H1 (cell line): ENCODE measurements around the gene ZNF263. TPM values are rescaled to one million over a fixed set of nuclear protein-coding genes. Genes with fewer than 3 reads are reported as not detected.

Source experiments
- CTCF ChIA-PET: fragments of 300-600 bp; sonication (Branson Sonifier 250); formaldehyde crosslinking; loops from one replicate; lab custom pipeline; 2021; ENCODE audit not compliant: partially characterized antibody; lab: Charles Lee
- POLR2A ChIA-PET: fragments of 300-600 bp; sonication (Branson Sonifier 250); formaldehyde crosslinking; loops from one replicate; lab custom pipeline; 2021; ENCODE audit warnings: inconsistent platforms; ENCODE audit not compliant: partially characterized antibody; lab: Charles Lee
- DNase-seq, 2 experiments: peaks; one replicate each; pipeline versions ENCODE4 v3.0.0 to v3.0.0-alpha.2; 2010 to 2022; ENCODE audit warnings: low spot score in 2 of 2, low read depth in 1 of 2, mixed read lengths in 1 of 2
- FAIRE-seq: peaks from 2 replicates; lab custom pipeline; 2011; peaks lifted over from hg19 to GRCh38; lab: Jason Lieb, UNC
- H2AFZ ChIP-seq: 2 replicates; pipeline ENCODE4 v1.8.1; 2012; ENCODE audit warnings: low read length, inconsistent platforms
- H2AK5ac ChIP-seq: 2 replicates; pipeline ENCODE4 v1.6.1; 2013; ENCODE audit warnings: low read depth, low read length
- H2BK120ac ChIP-seq: replicated peaks from 2 replicates; pipeline ENCODE3; 2013; ENCODE audit warnings: low read depth, low read length, inconsistent platforms
- H2BK12ac ChIP-seq: 2 replicates; pipeline ENCODE4 v1.6.1; 2013; ENCODE audit warnings: low read depth, low read length
- H2BK15ac ChIP-seq: 2 replicates; pipeline ENCODE4 v1.6.1; 2013; ENCODE audit warnings: low read length
- H2BK20ac ChIP-seq: 2 replicates; pipeline ENCODE4 v1.6.1; 2013; ENCODE audit warnings: low read length
- H2BK5ac ChIP-seq: 2 replicates; pipeline ENCODE4 v1.6.1; 2013; ENCODE audit warnings: low read depth, low read length
- H3K14ac ChIP-seq: 2 replicates; pipeline ENCODE4 v1.6.1; 2013; ENCODE audit warnings: inconsistent platforms; ENCODE audit not compliant: insufficient read length
- H3K18ac ChIP-seq: 2 replicates; pipeline ENCODE4 v1.6.1; 2013; ENCODE audit warnings: low read length; ENCODE audit errors: extremely low read depth
- H3K23ac ChIP-seq: 2 replicates; pipeline ENCODE4 v1.6.1; 2013; ENCODE audit warnings: inconsistent platforms; ENCODE audit not compliant: insufficient read length
- H3K23me2 ChIP-seq: 2 replicates; pipeline ENCODE4 v1.6.1; 2013; ENCODE audit warnings: low read depth, low read length
- H3K27ac ChIP-seq: 2 replicates; pipeline ENCODE4 v1.6.1; 2011; ENCODE audit warnings: low read depth, low read length, inconsistent platforms
- H3K27me3 ChIP-seq, 4 experiments: replicated peaks in 1 of 4; 1 replicate in 1 of 4; 2 replicates in 3 of 4; pipeline versions ENCODE4 v1.6.1 to v1.8.1; 2011 to 2013; ENCODE audit warnings: low read length in 3 of 4, mild to moderate bottlenecking in 3 of 4, inconsistent platforms in 2 of 4, mixed read lengths in 2 of 4, moderate library complexity in 1 of 4; ENCODE audit not compliant: control insufficient read depth in 3 of 4, insufficient read depth in 3 of 4; ENCODE audit errors: extremely low read depth in 1 of 4
- H3K36me3 ChIP-seq, 4 experiments: 2 replicates each; pipeline versions ENCODE4 v1.6.1 to v1.8.1; 2011 to 2013; ENCODE audit warnings: mild to moderate bottlenecking in 4 of 4, low read length in 3 of 4, moderate library complexity in 2 of 4, control low read depth in 1 of 4, inconsistent platforms in 1 of 4; ENCODE audit not compliant: insufficient read depth in 4 of 4, control insufficient read depth in 2 of 4
- H3K4ac ChIP-seq: replicated peaks from 2 replicates; pipeline ENCODE3; 2013; ENCODE audit warnings: low read length, low read depth, mixed read lengths, inconsistent platforms; ENCODE audit not compliant: insufficient read length
- H3K4me1 ChIP-seq, 4 experiments: replicated peaks in 1 of 4; 1 replicate in 1 of 4; 2 replicates in 3 of 4; pipeline versions ENCODE4 v1.6.1 to v1.8.1; 2011 to 2013; ENCODE audit warnings: low read length in 3 of 4, inconsistent platforms in 2 of 4, mixed read lengths in 1 of 4; ENCODE audit not compliant: insufficient read depth in 4 of 4, control insufficient read depth in 3 of 4
- H3K4me2 ChIP-seq, 2 experiments: 2 replicates each; pipeline versions ENCODE4 v1.6.1 to v1.8.1; 2011 to 2013; ENCODE audit warnings: low read depth in 2 of 2, low read length in 2 of 2, control low read depth in 1 of 2, inconsistent platforms in 1 of 2, mild to moderate bottlenecking in 1 of 2; ENCODE audit not compliant: insufficient read depth in 1 of 2
- H3K4me3 ChIP-seq, 4 experiments: fragments of 200-600, 300-600 bp in 1 of 4; sonication (generic), shearing (Covaris generic), sonication (Bioruptor Twin) in 1 of 4; 2 replicates each; pipeline versions ENCODE4 v1.5.1 to v1.8.1; 2011 to 2016; ENCODE audit warnings: low read length in 4 of 4, low read depth in 3 of 4, control low read depth in 2 of 4, inconsistent platforms in 2 of 4, mild to moderate bottlenecking in 2 of 4, mixed read lengths in 1 of 4, moderate library complexity in 1 of 4; ENCODE audit not compliant: insufficient read depth in 2 of 4; ENCODE audit errors: extremely low read depth in 1 of 4
- H3K56ac ChIP-seq: replicated peaks from 2 replicates; pipeline ENCODE3; 2013; ENCODE audit warnings: low read depth, mild to moderate bottlenecking, mixed read lengths, low read length, inconsistent platforms; ENCODE audit not compliant: insufficient read length
- H3K79me1 ChIP-seq: 2 replicates; pipeline ENCODE4 v1.6.1; 2013; ENCODE audit warnings: low read depth, low read length, control low read depth
- H3K79me2 ChIP-seq, 2 experiments: 2 replicates each; pipeline versions ENCODE4 v1.6.1 to v1.8.1; 2012 to 2013; ENCODE audit warnings: low read length in 2 of 2, mild to moderate bottlenecking in 2 of 2, inconsistent platforms in 1 of 2; ENCODE audit not compliant: insufficient read depth in 2 of 2, control insufficient read depth in 1 of 2
- H3K9ac ChIP-seq, 4 experiments: replicated peaks in 1 of 4; 1 replicate in 1 of 4; 2 replicates in 3 of 4; pipeline versions ENCODE4 v1.6.1 to v1.8.1; 2011 to 2013; ENCODE audit warnings: low read depth in 3 of 4, low read length in 3 of 4, control low read depth in 2 of 4, mild to moderate bottlenecking in 2 of 4, moderate library complexity in 2 of 4, inconsistent platforms in 1 of 4; ENCODE audit errors: extremely low read depth in 1 of 4
- H3K9me3 ChIP-seq, 2 experiments: 2 replicates each; pipeline versions ENCODE4 v1.6.1 to v1.8.1; 2012 to 2013; ENCODE audit warnings: mild to moderate bottlenecking in 2 of 2, moderate library complexity in 2 of 2, control low read depth in 1 of 2, inconsistent platforms in 1 of 2, low read depth in 1 of 2, low read length in 1 of 2, mixed read lengths in 1 of 2; ENCODE audit not compliant: insufficient read depth in 2 of 2
- H4K20me1 ChIP-seq, 2 experiments: replicated peaks in 1 of 2; 2 replicates each; pipeline versions ENCODE3 to v1.8.1; 2011 to 2013; ENCODE audit warnings: inconsistent platforms in 2 of 2, low read length in 2 of 2, mild to moderate bottlenecking in 1 of 2; ENCODE audit not compliant: insufficient read depth in 2 of 2, control insufficient read depth in 1 of 2
- H4K5ac ChIP-seq: 2 replicates; pipeline ENCODE4 v1.6.1; 2013; ENCODE audit warnings: low read length, low read depth, mixed read lengths, inconsistent platforms; ENCODE audit not compliant: insufficient read length
- H4K8ac ChIP-seq: 2 replicates; pipeline ENCODE4 v1.8.0; 2013; ENCODE audit warnings: mild to moderate bottlenecking, moderate library complexity, low read length, inconsistent platforms; ENCODE audit not compliant: insufficient read depth; ENCODE audit errors: extremely low read depth
- H4K91ac ChIP-seq: replicated peaks from 2 replicates; pipeline ENCODE3; 2013; ENCODE audit warnings: low read length, mixed read lengths, inconsistent platforms; ENCODE audit not compliant: insufficient read length
- ATF2 ChIP-seq: IDR thresholded peaks from 2 replicates; pipeline ENCODE4 v1.6.1; 2012; ENCODE audit warnings: low read length, inconsistent platforms
- CHD1 ChIP-seq: IDR thresholded peaks from 2 replicates; pipeline ENCODE4 v1.6.1; 2012; ENCODE audit warnings: low read depth, low read length, improper control_type of control experiment
- CHD2 ChIP-seq: IDR thresholded peaks from 2 replicates; pipeline ENCODE4 v1.6.1; 2012; ENCODE audit warnings: low read length, improper control_type of control experiment
- CREB1 ChIP-seq: IDR thresholded peaks from 2 replicates; pipeline ENCODE4 v1.6.1; 2012; ENCODE audit warnings: inconsistent platforms
- HDAC6 ChIP-seq: IDR thresholded peaks from one replicate; pipeline ENCODE4 v1.7.1; 2012; ENCODE audit warnings: low read depth, mild to moderate bottlenecking, inconsistent platforms, low read length, moderate library complexity
- MAX ChIP-seq: IDR thresholded peaks from 2 replicates; pipeline ENCODE4 v1.6.1; 2012; ENCODE audit warnings: inconsistent platforms
- PHF8 ChIP-seq: fragments of 200-600 bp; sonication (generic); conservative IDR thresholded peaks from 2 replicates; pipeline ENCODE4 v1.7.1; 2012; ENCODE audit warnings: low read depth, mild to moderate bottlenecking, inconsistent platforms, low read length, moderate library complexity
- RBBP5 ChIP-seq: IDR thresholded peaks from 2 replicates; pipeline ENCODE4 v1.7.1; 2012; ENCODE audit warnings: low read depth, mild to moderate bottlenecking, inconsistent platforms, low read length, moderate library complexity, borderline replicate concordance
- SIRT6 ChIP-seq: IDR thresholded peaks from one replicate; pipeline ENCODE4 v1.7.1; 2012; ENCODE audit warnings: low read length, inconsistent platforms
- SP2 ChIP-seq: IDR thresholded peaks from 2 replicates; pipeline ENCODE4 v1.6.1; 2012; ENCODE audit warnings: mild to moderate bottlenecking, low read length, inconsistent platforms
- WGBS, 2 experiments: shearing (Covaris generic) in 1 of 2; methylation state at CpG; one replicate each; pipeline versions ENCODE4 v1.1.6 to v1.1.7; 2013 to 2015; ENCODE audit warnings: low lambda C conversion rate in 2 of 2, mixed read lengths in 2 of 2, inconsistent platforms in 1 of 2, low coverage in 1 of 2, missing lambda C conversion rate in 1 of 2; ENCODE audit not compliant: insufficient replicate concordance in 2 of 2, insufficient coverage in 1 of 2, insufficient read length in 1 of 2; ENCODE audit errors: extremely low coverage in 1 of 2, missing lambda C conversion rate in 1 of 2; 5-methylcytosine and 5-hydroxymethylcytosine counted together
- polyA plus RNA-seq, 7 experiments: library from polyadenylated mRNA; depleted of rRNA in 3 of 7; stranded (reverse) in 5 of 7; unstranded in 2 of 7; fragments of >200 nt in 5 of 7; fragments of 200-250 nt in 2 of 7; gene quantifications; 1 replicate in 5 of 7; 2 replicates in 1 of 7; 4 replicates in 1 of 7; pipeline versions ENCODE4 v1.2.1 to v1.2.3, GENCODE V29; 2011 to 2013; ENCODE audit warnings: missing spikeins in 2 of 7, mixed read lengths in 2 of 7
- total RNA-seq: library from RNA; stranded (reverse); fragmentation: NEBNext Ultra II Directional; extraction: Animal tissue kit (Norgen Biotek cat#: 25700); gene quantifications from 2 replicates; pipeline ENCODE4 v1.2.1, GENCODE V29; 2021

The ZNF263 gene
- total and polyA plus RNA-seq, 2 of the 8 experiments (the other 6 are each of a cell fraction or from before 2014, with no cell fraction given), result 9.2 to 26.7 TPM

- peak overlapping the region in 1 of 4 experiments; percentile 97; a peak in 1 of 8 replicates for H3K4me3 ChIP-seq
- TF ChIP-seq CHD1, result no peak
- TF ChIP-seq PHF8, result no peak
- TF ChIP-seq SIRT6, result no peak
- no peak for TF ChIP-seq RBBP5
- no peak for TF ChIP-seq HDAC6
- TF ChIP-seq CHD2, result no peak
- no peak for TF ChIP-seq ATF2
- TF ChIP-seq SP2, result no peak
- no peak for TF ChIP-seq CREB1
- TF ChIP-seq MAX, result no peak
- H2BK20ac ChIP-seq, result no peak overlapping the region
- ChIA-PET CTCF (interaction anchor here (2.4 kb wide), 1 partner anchor 15 kb away, joined by 10 read pairs; no protein-coding TSS in a partner anchor), POLR2A (interaction anchor here (1.9 to 5.0 kb wide), 2 partner anchors 17 to 24 kb away, joined by 4 to 64 read pairs; partner anchors contain the start of genes TIGD7 and ZNF75A)
- no peak overlapping the region for H3K14ac ChIP-seq
- no peak overlapping the region for H3K4ac ChIP-seq
- 85% methylated on average over 6 of the region's 6 CpGs; no CpG with 5 or more reads in 1 of the 2 experiments for WGBS, 2 experiments
- no peak overlapping the region for H3K23ac ChIP-seq
- DNase-seq (no peak), FAIRE-seq (no peak)
- no peak overlapping the region for H3K27ac ChIP-seq
- no peak overlapping the region for H3K18ac ChIP-seq
- H4K8ac ChIP-seq, result no peak overlapping the region
- H3K56ac ChIP-seq, result no peak overlapping the region
- no peak overlapping the region for H2BK15ac ChIP-seq
- H4K5ac ChIP-seq, result no peak overlapping the region
- H3K4me2 ChIP-seq, result peak overlapping the region in 1 of 2 experiments; percentile 99; a peak in 1 of 4 replicates
- peaks cover under 1 to 5% of the 10 kb centered on the region in 2 experiments; a peak in 1 of 4 replicates for H3K9me3 ChIP-seq
- H4K20me1 ChIP-seq, result peaks cover 5 to 9% of the 10 kb centered on the region in 2 experiments
- peaks cover 0 to 8% (median 1%) of the 10 kb centered on the region in 4 experiments; a peak in 4 of 7 replicates for H3K4me1 ChIP-seq
- H2AFZ ChIP-seq, result no peak overlapping the region
- no peak overlapping the region for H2BK120ac ChIP-seq
- H2AK5ac ChIP-seq, result no peak overlapping the region
- peaks cover 12% of the 10 kb centered on the region for H3K79me1 ChIP-seq
- no peak overlapping the region for H4K91ac ChIP-seq
- peaks cover 20 to 28% of the 10 kb centered on the region in 2 experiments for H3K79me2 ChIP-seq
- no peak overlapping the region for H2BK12ac ChIP-seq
- no peaks in the 10 kb centered on the region; a peak in 1 of 7 replicates for H3K27me3 ChIP-seq
- H3K36me3 ChIP-seq, result peaks cover under 1 to 10% (median 6%) of the 10 kb centered on the region in 4 experiments; a peak in 6 of 8 replicates
- H2BK5ac ChIP-seq, result no peak overlapping the region
- no peak overlapping the region for H3K9ac ChIP-seq
- peaks cover 8% of the 10 kb centered on the region for H3K23me2 ChIP-seq
Observed at GRCh38 chr16:3281222-3281820, 2.0 kb upstream of the ZNF263 start.
